Activated T-cell treated with anti-CD3 and anti-CD28 coated beads, Interleukin-2, amount 50 U/mL, for 4 hours (primary cell): ENCODE measurements around the gene BABAM2. TPM values are rescaled to one million over a fixed set of nuclear protein-coding genes. Genes with fewer than 3 reads are reported as not detected.

Experiments
- ATAC-seq, 2 donors: fragments of 200-7000 bp; cut with Tn5 transposase; one replicate each; pipeline ENCODE4 v1.10.0; 2021
- DNase-seq: peaks from one replicate; pipeline ENCODE4 v3.0.0-alpha.2; 2020
- H3K27me3 Mint-ChIP-seq: one replicate; pipeline ENCODE4 v1.8.0; 2021; ENCODE audit warnings: low read depth, mixed read lengths
- H3K36me3 Mint-ChIP-seq: one replicate; pipeline ENCODE4 v1.8.0; 2022; ENCODE audit warnings: mixed read lengths; ENCODE audit not compliant: insufficient read depth
- H3K4me1 Mint-ChIP-seq: one replicate; pipeline ENCODE4 v1.8.0; 2021; ENCODE audit warnings: low read depth, mixed read lengths
- H3K4me3 Mint-ChIP-seq: one replicate; pipeline ENCODE4 v1.8.0; 2021; ENCODE audit warnings: mild to moderate bottlenecking, moderate library complexity, mixed read lengths
- H3K9me3 Mint-ChIP-seq: one replicate; pipeline ENCODE4 v1.8.0; 2021; ENCODE audit warnings: mixed read lengths
- total RNA-seq, 3 donors: library from RNA; stranded (reverse); gene quantifications; one replicate each; pipeline ENCODE4 v1.2.1, GENCODE V29; 2021

BABAM2 gene
- total RNA-seq, 3 donors from 2014 or later = 34.3 to 45.9 (median 35.6) TPM

- Mint-ChIP-seq H3K4me1 (no peaks in the 10 kb centered on the region), H3K36me3 (peaks cover 23% of the 10 kb centered on the region), H3K4me3 (no peak overlapping the region), H3K27me3 (no peaks in the 10 kb centered on the region), H3K9me3 (no peaks in the 10 kb centered on the region)
- DNase-seq (no peak), ATAC-seq (no peak)
Observed at GRCh38 chr2:28161466-28161865, 270.9 kb downstream of the BABAM2 start.

- DNase-seq (no peak), ATAC-seq (no peak)
- peaks cover 18% of the 10 kb centered on the region for H3K36me3 Mint-ChIP-seq
- H3K4me3 Mint-ChIP-seq = no peak overlapping the region
- no peaks in the 10 kb centered on the region for H3K4me1 Mint-ChIP-seq
- H3K27me3 Mint-ChIP-seq = no peaks in the 10 kb centered on the region
- H3K9me3 Mint-ChIP-seq = no peaks in the 10 kb centered on the region
Observed at GRCh38 chr2:28162564-28162963, 272.0 kb downstream of the BABAM2 start.

- Mint-ChIP-seq H3K36me3 (peaks cover 18% of the 10 kb centered on the region), H3K4me1 (no peaks in the 10 kb centered on the region), H3K9me3 (no peaks in the 10 kb centered on the region), H3K4me3 (no peak overlapping the region), H3K27me3 (no peaks in the 10 kb centered on the region)
- no peak for DNase-seq
- ATAC-seq = no peak
Observed at GRCh38 chr2:28163028-28163427, 272.5 kb downstream of the BABAM2 start.

- H3K4me1 Mint-ChIP-seq = no peaks in the 10 kb centered on the region
- DNase-seq (no peak), ATAC-seq (no peak)
- H3K27me3 Mint-ChIP-seq = no peaks in the 10 kb centered on the region
- H3K4me3 Mint-ChIP-seq = no peak overlapping the region
- no peaks in the 10 kb centered on the region for H3K9me3 Mint-ChIP-seq
- H3K36me3 Mint-ChIP-seq = peaks cover 15% of the 10 kb centered on the region
Observed at GRCh38 chr2:28163627-28164279, 273.2 kb downstream of the BABAM2 start.

- Mint-ChIP-seq H3K36me3 (peaks cover 12% of the 10 kb centered on the region), H3K27me3 (no peaks in the 10 kb centered on the region), H3K9me3 (no peaks in the 10 kb centered on the region), H3K4me3 (no peak overlapping the region), H3K4me1 (no peaks in the 10 kb centered on the region)
- no peak for ATAC-seq
- no peak for DNase-seq
Observed at GRCh38 chr2:28164280-28164801, 273.8 kb downstream of the BABAM2 start.

- no peaks in the 10 kb centered on the region for H3K9me3 Mint-ChIP-seq
- no peaks in the 10 kb centered on the region for H3K4me1 Mint-ChIP-seq
- no peak overlapping the region for H3K4me3 Mint-ChIP-seq
- H3K27me3 Mint-ChIP-seq = no peaks in the 10 kb centered on the region
- peaks cover 12% of the 10 kb centered on the region for H3K36me3 Mint-ChIP-seq
- ATAC-seq (no peak), DNase-seq (no peak)
Observed at GRCh38 chr2:28165087-28165635, 274.6 kb downstream of the BABAM2 start.

GRCh38 chr2:28166956-28167355 is 276.4 kb downstream of the BABAM2 start:
- Mint-ChIP-seq H3K9me3 (no peaks in the 10 kb centered on the region), H3K27me3 (no peaks in the 10 kb centered on the region), H3K4me1 (no peaks in the 10 kb centered on the region), H3K36me3 (peaks cover 15% of the 10 kb centered on the region), H3K4me3 (no peak overlapping the region)
- ATAC-seq (no peak), DNase-seq (no peak)

GRCh38 chr2:28168376-28168775 is 277.8 kb downstream of the BABAM2 start:
- Mint-ChIP-seq H3K4me1 (no peaks in the 10 kb centered on the region), H3K4me3 (no peak overlapping the region)
- ATAC-seq = no peak

GRCh38 chr2:28169492-28169891 is 279.0 kb downstream of the BABAM2 start:
- ATAC-seq (no peak), DNase-seq (no peak)
- no peaks in the 10 kb centered on the region for H3K27me3 Mint-ChIP-seq
- no peaks in the 10 kb centered on the region for H3K9me3 Mint-ChIP-seq
- no peak overlapping the region for H3K4me3 Mint-ChIP-seq
- H3K4me1 Mint-ChIP-seq = no peaks in the 10 kb centered on the region
- peaks cover 9% of the 10 kb centered on the region for H3K36me3 Mint-ChIP-seq

More at GRCh38 chr2:28168376-28168775, 277.8 kb downstream of the BABAM2 start:
- Mint-ChIP-seq H3K9me3 (no peaks in the 10 kb centered on the region), H3K36me3 (peaks cover 10% of the 10 kb centered on the region), H3K27me3 (no peaks in the 10 kb centered on the region)
- DNase-seq = no peak

- Mint-ChIP-seq H3K4me3 (no peak overlapping the region), H3K4me1 (no peaks in the 10 kb centered on the region), H3K27me3 (no peaks in the 10 kb centered on the region), H3K9me3 (peaks cover 9% of the 10 kb centered on the region), H3K36me3 (peaks cover 16% of the 10 kb centered on the region)
- DNase-seq = no peak
- ATAC-seq = no peak
Observed at GRCh38 chr2:28172114-28172898, 281.8 kb downstream of the BABAM2 start.

GRCh38 chr2:28173377-28173776 is 282.8 kb downstream of the BABAM2 start:
- peaks cover 17% of the 10 kb centered on the region for H3K36me3 Mint-ChIP-seq
- DNase-seq (no peak), ATAC-seq (no peak)
- no peaks in the 10 kb centered on the region for H3K4me1 Mint-ChIP-seq
- H3K9me3 Mint-ChIP-seq = peaks cover 16% of the 10 kb centered on the region
- H3K4me3 Mint-ChIP-seq = no peak overlapping the region
- no peaks in the 10 kb centered on the region for H3K27me3 Mint-ChIP-seq

GRCh38 chr2:28174211-28174610 is 283.7 kb downstream of the BABAM2 start:
- H3K9me3 Mint-ChIP-seq = peaks cover 21% of the 10 kb centered on the region
- peaks cover 15% of the 10 kb centered on the region for H3K36me3 Mint-ChIP-seq
- H3K27me3 Mint-ChIP-seq = no peaks in the 10 kb centered on the region
- no peak overlapping the region for H3K4me3 Mint-ChIP-seq
- DNase-seq (no peak), ATAC-seq (no peak)
- no peaks in the 10 kb centered on the region for H3K4me1 Mint-ChIP-seq

- Mint-ChIP-seq H3K4me1 (no peaks in the 10 kb centered on the region), H3K4me3 (no peak overlapping the region), H3K36me3 (peaks cover 15% of the 10 kb centered on the region), H3K27me3 (no peaks in the 10 kb centered on the region), H3K9me3 (peaks cover 21% of the 10 kb centered on the region)
- no peak for DNase-seq
- ATAC-seq = no peak
Observed at GRCh38 chr2:28175028-28175427, 284.5 kb downstream of the BABAM2 start.

GRCh38 chr2:28178946-28179345 is 288.4 kb downstream of the BABAM2 start:
- Mint-ChIP-seq H3K4me3 (no peak overlapping the region), H3K27me3 (no peaks in the 10 kb centered on the region), H3K36me3 (peaks cover 10% of the 10 kb centered on the region), H3K4me1 (no peaks in the 10 kb centered on the region), H3K9me3 (peaks cover 21% of the 10 kb centered on the region)
- DNase-seq = no peak
- no peak for ATAC-seq

- Mint-ChIP-seq H3K4me3 (no peak overlapping the region), H3K4me1 (no peaks in the 10 kb centered on the region), H3K9me3 (peaks cover 16% of the 10 kb centered on the region), H3K27me3 (no peaks in the 10 kb centered on the region), H3K36me3 (peaks cover 5% of the 10 kb centered on the region)
- DNase-seq = no peak
- ATAC-seq = no peak
Observed at GRCh38 chr2:28181801-28182200, 291.3 kb downstream of the BABAM2 start.
